Activated B cell treated with CpG ODN at 0.5 μM for 24 hours (primary cell): ENCODE results near the gene RBM20. TPM values are rescaled to one million over a fixed set of nuclear protein-coding genes. Genes with fewer than 3 reads are reported as not detected.

Experiments used
- ATAC-seq: fragments of 200-7000 bp; cut with Tn5 transposase; one replicate; pipeline ENCODE4 v1.10.0; 2021; ENCODE audit warnings: low read depth, mild to moderate bottlenecking, moderate library complexity
- CTCF ChIA-PET: fragments of 350-600 bp; sonication (Branson Sonifier 250); formaldehyde crosslinking; loops from one replicate; lab custom pipeline; 2021; ENCODE audit warnings: antibody characterized with exemption; lab: Charles Lee
- POLR2A ChIA-PET: fragments of 350-600 bp; sonication (Branson Sonifier 250); formaldehyde crosslinking; loops from one replicate; lab custom pipeline; 2021; ENCODE audit warnings: antibody characterized with exemption; lab: Charles Lee
- DNase-seq: peaks from one replicate; pipeline ENCODE4 v3.0.0; 2022
- H3K27ac Mint-ChIP-seq: one replicate; pipeline ENCODE4 v1.8.0; 2020; ENCODE audit warnings: mixed read lengths
- H3K27me3 Mint-ChIP-seq: one replicate; pipeline ENCODE4 v1.8.0; 2021; ENCODE audit warnings: mixed read lengths
- H3K36me3 Mint-ChIP-seq: one replicate; pipeline ENCODE4 v1.8.0; 2021; ENCODE audit warnings: low read depth, mixed read lengths
- H3K4me1 Mint-ChIP-seq: one replicate; pipeline ENCODE4 v1.8.0; 2021; ENCODE audit warnings: mixed read lengths
- H3K4me3 Mint-ChIP-seq: one replicate; pipeline ENCODE4 v1.8.0; 2020; ENCODE audit warnings: mild to moderate bottlenecking, mixed read lengths
- H3K9me3 Mint-ChIP-seq: one replicate; pipeline ENCODE4 v1.8.0; 2020; ENCODE audit warnings: mixed read lengths
- CTCF ChIP-seq: fragments of 200-600 bp; IDR thresholded peaks from one replicate; pipeline ENCODE4 v1.8.0; 2022; ENCODE audit warnings: antibody characterized with exemption, mild to moderate bottlenecking
- intact Hi-C: fragments of 100-400 bp; cut with micrococcal nuclease; formaldehyde crosslinking; loops from one replicate; pipeline ENCODE4 v1.15.1; 2024
- total RNA-seq: library from RNA; stranded (reverse); gene quantifications from 2 replicates; pipeline ENCODE4 v1.2.3, GENCODE V29; 2022

The RBM20 gene
- total RNA-seq, 1 donor from 2014 or later = 0.02 TPM

- H3K27ac Mint-ChIP-seq = no peak overlapping the region
- H3K4me3 Mint-ChIP-seq = no peak overlapping the region
- intact Hi-C loops = loop anchor here (10.0 kb wide), 1 partner anchor 388 kb away; no protein-coding TSS in a partner anchor
Observed at GRCh38 chr10:110616493-110617033, 27.6 kb upstream of the RBM20 start.

DNA sequence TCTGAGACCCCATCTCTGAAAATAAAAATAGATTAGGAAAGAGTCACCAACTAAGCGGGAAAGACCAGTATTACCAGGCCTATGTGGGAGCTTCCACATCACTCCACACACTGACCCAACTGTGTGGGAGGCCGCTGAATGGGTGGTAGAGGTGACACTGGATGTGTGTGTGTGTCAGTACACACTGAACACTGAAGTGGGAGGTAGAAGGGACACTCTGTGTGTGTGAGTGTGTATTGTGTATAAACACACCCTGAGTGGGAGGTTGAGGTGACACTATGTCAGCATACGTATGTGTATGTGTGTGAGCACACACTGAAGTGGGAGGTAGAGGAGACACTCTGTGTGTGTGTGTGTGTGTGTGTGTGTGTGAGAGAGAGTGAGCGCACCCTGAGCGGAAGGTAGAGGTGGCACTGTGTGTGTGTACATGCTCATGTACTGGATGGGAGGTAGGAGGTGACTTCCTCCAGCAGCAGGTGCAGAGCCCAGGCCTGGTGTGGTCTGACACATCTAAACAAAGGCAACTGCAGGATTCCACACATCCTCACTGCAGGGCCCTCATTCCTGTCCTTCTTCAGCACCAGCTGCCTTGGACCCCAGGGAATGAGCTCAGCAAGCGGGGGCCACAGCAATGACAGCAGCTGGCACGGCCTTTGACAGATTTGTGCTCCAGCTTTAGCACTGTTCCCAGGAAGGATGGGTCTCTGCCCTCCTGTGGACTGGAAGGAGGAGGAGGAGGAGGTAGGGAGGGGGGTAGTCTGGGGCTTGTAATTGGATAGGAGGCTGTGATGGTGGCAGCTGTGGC is 26.5 kb upstream of the RBM20 start:
- no peaks in the 10 kb centered on the region for H3K36me3 Mint-ChIP-seq
- intact Hi-C loops = loop anchor here (10.0 kb wide), 1 partner anchor 387 kb away; no protein-coding TSS in a partner anchor
- CTCF ChIA-PET = no interaction called here
- no peak overlapping the region for H3K4me3 Mint-ChIP-seq
- POLR2A ChIA-PET = no interaction called here
- no peaks in the 10 kb centered on the region for H3K9me3 Mint-ChIP-seq
- ATAC-seq (no peak), DNase-seq (no peak)
- TF ChIP-seq CTCF = no peak
- H3K4me1 Mint-ChIP-seq = peaks cover 18% of the 10 kb centered on the region
- H3K27me3 Mint-ChIP-seq = no peaks in the 10 kb centered on the region
- H3K27ac Mint-ChIP-seq = no peak overlapping the region

More at GRCh38 chr10:110616493-110617033, 27.6 kb upstream of the RBM20 start:
- H3K36me3 Mint-ChIP-seq = no peaks in the 10 kb centered on the region
- TF ChIP-seq CTCF = no peak
- peaks cover 26% of the 10 kb centered on the region for H3K4me1 Mint-ChIP-seq
- no peak for ATAC-seq
- CTCF ChIA-PET = interaction anchor here (0.6 kb wide), 1 partner anchor 719 kb away, joined by 3 read pairs; no protein-coding TSS in a partner anchor
- no peaks in the 10 kb centered on the region for H3K27me3 Mint-ChIP-seq
- no peaks in the 10 kb centered on the region for H3K9me3 Mint-ChIP-seq
- POLR2A ChIA-PET = no interaction called here
- DNase-seq = no peak

DNA sequence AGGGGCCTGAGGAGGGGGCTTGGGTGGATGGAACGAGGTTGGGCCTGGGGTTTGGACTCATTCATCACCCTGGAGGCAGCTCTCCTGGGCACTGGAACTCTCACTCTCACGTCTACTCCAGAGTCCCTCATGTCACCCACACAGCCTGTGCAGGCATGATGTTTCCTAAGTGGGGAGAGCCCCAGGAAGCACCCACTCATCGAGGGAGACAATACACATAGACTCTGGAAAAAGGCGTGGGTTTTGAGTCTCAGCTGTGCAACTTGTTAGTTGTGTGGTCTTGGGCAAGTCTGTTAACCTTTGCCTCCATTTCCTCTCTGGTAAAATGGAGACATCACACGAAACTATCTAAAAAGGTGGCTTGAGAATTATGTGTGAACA is 25.9 kb upstream of the RBM20 start:
- no peaks in the 10 kb centered on the region for H3K27me3 Mint-ChIP-seq
- DNase-seq = no peak
- H3K4me1 Mint-ChIP-seq = peaks cover 14% of the 10 kb centered on the region
- H3K27ac Mint-ChIP-seq = no peak overlapping the region
- intact Hi-C loops = loop anchor here (10.0 kb wide), 1 partner anchor 387 kb away; no protein-coding TSS in a partner anchor
- no peak overlapping the region for H3K4me3 Mint-ChIP-seq
- no peak for TF ChIP-seq CTCF
- no peaks in the 10 kb centered on the region for H3K9me3 Mint-ChIP-seq
- no peak for ATAC-seq
- ChIA-PET CTCF (no interaction called here), POLR2A (no interaction called here)
- H3K36me3 Mint-ChIP-seq = no peaks in the 10 kb centered on the region

DNA sequence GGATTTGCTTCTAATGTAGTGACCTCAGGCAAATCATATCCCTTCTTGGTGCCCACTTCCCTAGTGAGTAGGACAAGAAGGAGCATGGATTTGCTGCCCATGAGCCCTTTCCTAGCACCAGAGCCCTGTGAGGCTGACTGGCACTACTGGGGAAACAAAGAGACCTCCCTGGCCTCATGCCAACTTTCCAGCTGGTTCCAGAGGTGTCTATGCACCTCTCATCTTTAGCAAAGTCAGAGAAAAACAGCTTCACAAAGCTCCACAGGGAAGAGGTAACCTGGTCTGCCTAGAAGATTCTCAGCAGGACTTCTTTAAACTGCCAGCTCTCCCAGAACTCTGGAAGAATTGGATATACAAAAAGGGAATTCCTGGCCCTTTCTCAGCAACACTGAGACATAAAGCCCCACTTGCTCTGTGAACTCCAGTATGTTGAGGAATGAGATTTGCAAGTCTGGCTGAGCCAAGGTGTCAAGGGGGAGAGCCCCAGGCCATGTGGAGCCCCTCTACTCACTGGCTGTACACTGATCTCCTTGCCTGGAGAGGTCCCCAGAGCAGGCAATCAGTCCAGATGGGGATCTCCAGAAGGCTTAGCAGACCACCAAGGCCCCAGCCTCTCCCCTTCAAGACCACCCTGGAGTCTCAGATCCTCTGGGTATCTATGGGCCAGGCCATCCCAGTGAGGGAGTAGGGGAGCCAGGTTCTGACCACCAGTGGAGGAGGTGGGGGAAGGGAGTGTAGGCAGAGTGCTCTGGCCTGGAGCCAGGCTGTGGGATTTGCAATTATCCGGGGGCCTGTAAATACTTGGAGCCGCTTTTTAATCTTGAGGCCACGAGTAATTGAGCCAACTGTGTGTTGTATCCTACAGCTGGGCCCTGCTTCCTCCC is 24.4 kb upstream of the RBM20 start:
- no peaks in the 10 kb centered on the region for H3K4me1 Mint-ChIP-seq
- POLR2A ChIA-PET = no interaction called here
- no peak overlapping the region for H3K27ac Mint-ChIP-seq
- no peaks in the 10 kb centered on the region for H3K36me3 Mint-ChIP-seq
- DNase-seq = no peak
- H3K4me3 Mint-ChIP-seq = no peak overlapping the region
- no peaks in the 10 kb centered on the region for H3K27me3 Mint-ChIP-seq
- CTCF ChIA-PET = interaction anchor here (1.0 kb wide), 1 partner anchor 9 kb away, joined by 3 read pairs; no protein-coding TSS in a partner anchor
- intact Hi-C loops = loop anchor here (10.0 kb wide), 1 partner anchor 385 kb away; no protein-coding TSS in a partner anchor
- TF ChIP-seq CTCF = no peak
- no peak for ATAC-seq
- no peaks in the 10 kb centered on the region for H3K9me3 Mint-ChIP-seq
